ENCODE measurements around the gene TRPM3.
"Not testable (repeated sequence)": the region's sequence is repeated elsewhere in the genome, so short reads cannot be mapped to it uniquely, and the experiment has no call there.

TRPM3 gene

GRCh38 chr9:70806875-70807274 is 314.5 kb downstream of the TRPM3 start:
- no peak for DNase-seq

- DNase-seq = no peak
Measured at GRCh38 chr9:70805949-70806348, 315.5 kb downstream of the TRPM3 start.

GRCh38 chr9:70802758-70803436 is 318.5 kb downstream of the TRPM3 start:
- no peak for DNase-seq

GRCh38 chr9:70802206-70802605 is 319.2 kb downstream of the TRPM3 start:
- no peak for DNase-seq

GRCh38 chr9:70801181-70801829 is 320.1 kb downstream of the TRPM3 start:
- DNase-seq = no peak

GRCh38 chr9:70798018-70798417 is 323.4 kb downstream of the TRPM3 start:
- no peak for DNase-seq

- no peak for DNase-seq
Measured at GRCh38 chr9:70795841-70796240, 325.6 kb downstream of the TRPM3 start.

- DNase-seq = no peak
Measured at GRCh38 chr9:70792796-70793195, 328.6 kb downstream of the TRPM3 start.

GRCh38 chr9:70791936-70792335 is 329.5 kb downstream of the TRPM3 start:
- no peak for DNase-seq

- no peak for DNase-seq
Measured at GRCh38 chr9:70789086-70789485, 332.3 kb downstream of the TRPM3 start.

GRCh38 chr9:70784456-70784855 is 337.0 kb downstream of the TRPM3 start:
- no peak for DNase-seq

- DNase-seq = no peak
Measured at GRCh38 chr9:70778568-70778967, 342.9 kb downstream of the TRPM3 start.

- no peak for DNase-seq
Measured at GRCh38 chr9:70773579-70773978, 347.8 kb downstream of the TRPM3 start.

- no peak for DNase-seq
Measured at GRCh38 chr9:70772601-70773000, 348.8 kb downstream of the TRPM3 start.

- no peak for DNase-seq
Measured at GRCh38 chr9:70765946-70766345, 355.5 kb downstream of the TRPM3 start.

- no peak for DNase-seq
Measured at GRCh38 chr9:70761139-70761670, 360.2 kb downstream of the TRPM3 start.

- no peak for DNase-seq
Measured at GRCh38 chr9:70760228-70760627, 361.2 kb downstream of the TRPM3 start.

- no peak for DNase-seq
Measured at GRCh38 chr9:70753311-70753710, 368.1 kb downstream of the TRPM3 start.

- DNase-seq = no peak
Measured at GRCh38 chr9:70749066-70749465, 372.4 kb downstream of the TRPM3 start.

GRCh38 chr9:70747261-70747718 is 374.1 kb downstream of the TRPM3 start:
- no peak for DNase-seq

GRCh38 chr9:70746760-70747159 is 374.7 kb downstream of the TRPM3 start:
- no peak for DNase-seq

GRCh38 chr9:70746316-70746715 is 375.1 kb downstream of the TRPM3 start:
- DNase-seq = no peak

GRCh38 chr9:70724794-70725193 is 396.6 kb downstream of the TRPM3 start:
- DNase-seq = not testable (repeated sequence)

GRCh38 chr9:70724025-70724424 is 397.4 kb downstream of the TRPM3 start:
- DNase-seq = not testable (repeated sequence)
